GM23338 (cell line): ENCODE measurements around the gene FAM53A. TPM values are rescaled to one million over a fixed set of nuclear protein-coding genes. Genes with fewer than 3 reads are reported as not detected.

Source experiments
- ATAC-seq: fragments of 200-7000 bp; cut with Tn5 transposase; 3 replicates; pipeline ENCODE4 v1.9.1; 2020
- DNase-seq: peaks from one replicate; pipeline ENCODE4 v3.0.0-alpha.2; 2015; ENCODE audit warnings: low spot score
- H2AFZ ChIP-seq: fragments of 200-600 bp; sonication (generic); 2 replicates; pipeline ENCODE4 v1.8.0; 2016; ENCODE audit warnings: antibody characterized with exemption, mild to moderate bottlenecking, moderate library complexity
- H3F3A ChIP-seq: fragments of 200-600 bp; sonication (generic); replicated peaks from 2 replicates; pipeline ENCODE4 v1.8.0; 2017; ENCODE audit warnings: antibody characterized with exemption, mixed run types, low read depth
- H3K27ac ChIP-seq: fragments of 200-600 bp; sonication (generic); 2 replicates; pipeline ENCODE4 v1.6.1; 2016; ENCODE audit warnings: low read depth
- H3K27me3 ChIP-seq: fragments of 200-600 bp; sonication (generic); 2 replicates; pipeline ENCODE4 v1.8.0; 2016; ENCODE audit warnings: mild to moderate bottlenecking, mixed run types, moderate library complexity; ENCODE audit not compliant: insufficient read depth
- H3K36me3 ChIP-seq: fragments of 200-600 bp; sonication (generic); 2 replicates; pipeline ENCODE4 v1.8.0; 2016; ENCODE audit warnings: mild to moderate bottlenecking; ENCODE audit not compliant: insufficient read depth
- H3K4me1 ChIP-seq: fragments of 200-600 bp; sonication (generic); 2 replicates; pipeline ENCODE4 v1.8.0; 2016; ENCODE audit warnings: mild to moderate bottlenecking, moderate library complexity; ENCODE audit not compliant: insufficient read depth
- H3K4me2 ChIP-seq: fragments of 200-600 bp; sonication (generic); 2 replicates; pipeline ENCODE4 v1.7.1; 2017; ENCODE audit warnings: mixed run types
- H3K4me3 ChIP-seq: fragments of 200-600 bp; sonication (generic); 2 replicates; pipeline ENCODE4 v1.6.1; 2016; ENCODE audit warnings: mixed run types
- H3K79me2 ChIP-seq: fragments of 200-600 bp; sonication (generic); replicated peaks from 2 replicates; pipeline ENCODE4 v1.8.0; 2017; ENCODE audit warnings: mild to moderate bottlenecking; ENCODE audit not compliant: insufficient read depth
- H3K9me2 ChIP-seq: fragments of 200-600 bp; sonication (generic); 2 replicates; pipeline ENCODE4 v1.8.0; 2017; ENCODE audit not compliant: insufficient read depth
- H4K20me1 ChIP-seq: fragments of 200-600 bp; sonication (generic); replicated peaks from 2 replicates; pipeline ENCODE4 v1.8.0; 2017; ENCODE audit warnings: mild to moderate bottlenecking; ENCODE audit not compliant: insufficient read depth
- H3K27ac Mint-ChIP-seq: 2 replicates; pipeline ENCODE4 v1.8.0; 2020; ENCODE audit warnings: inconsistent platforms, mild to moderate bottlenecking, moderate library complexity, mixed read lengths
- H3K27me3 Mint-ChIP-seq: 3 replicates; pipeline ENCODE4 v1.8.0; 2022; ENCODE audit warnings: low read depth, mild to moderate bottlenecking, moderate library complexity, mixed read lengths, inconsistent platforms; ENCODE audit not compliant: insufficient read depth, poor library complexity
- H3K36me3 Mint-ChIP-seq: 3 replicates; pipeline ENCODE4 v1.8.0; 2021; ENCODE audit warnings: low read depth, mild to moderate bottlenecking, inconsistent platforms, moderate library complexity, mixed read lengths
- H3K4me1 Mint-ChIP-seq: 3 replicates; pipeline ENCODE4 v1.8.0; 2020; ENCODE audit warnings: mild to moderate bottlenecking, inconsistent platforms, mixed read lengths
- H3K4me3 Mint-ChIP-seq: 3 replicates; pipeline ENCODE4 v1.8.0; 2021; ENCODE audit warnings: moderate library complexity, mild to moderate bottlenecking, inconsistent platforms, mixed read lengths
- H3K9me3 Mint-ChIP-seq: 3 replicates; pipeline ENCODE4 v1.8.0; 2020; ENCODE audit warnings: moderate library complexity, mild to moderate bottlenecking, inconsistent platforms, mixed read lengths
- CREB1 ChIP-seq: fragments of 250-450 bp; sonication (Bioruptor Pico); IDR thresholded peaks from 2 replicates; pipeline ENCODE4 v1.5.0; 2020; ENCODE audit warnings: low read depth, mild to moderate bottlenecking, moderate library complexity
- CTCF ChIP-seq, 2 experiments: fragments of 200-600 bp in 1 of 2; sonication (generic) in 1 of 2; conservative IDR thresholded peaks; 2 replicates each; pipeline versions ENCODE4 v1.5.1 to v1.6.1; 2016 to 2017; ENCODE audit warnings: antibody characterized with exemption in 2 of 2, low read depth in 2 of 2, mild to moderate bottlenecking in 2 of 2, moderate library complexity in 1 of 2
- EZH2 ChIP-seq: fragments of 200-600 bp; sonication (generic); IDR thresholded peaks from one replicate; pipeline ENCODE4 v1.8.0; 2017; ENCODE audit warnings: antibody characterized with exemption, mild to moderate bottlenecking, low read depth; ENCODE audit not compliant: unreplicated experiment
- EZH2phosphoT487 ChIP-seq: fragments of 200-600 bp; sonication (generic); IDR thresholded peaks from one replicate; pipeline ENCODE4 v1.8.1; 2018; ENCODE audit warnings: antibody characterized with exemption; ENCODE audit not compliant: unreplicated experiment
- JUNB ChIP-seq: IDR thresholded peaks from one replicate; pipeline ENCODE4 v1.6.1; 2016; ENCODE audit warnings: antibody characterized with exemption; ENCODE audit not compliant: unreplicated experiment
- NANOG ChIP-seq: IDR thresholded peaks from 2 replicates; pipeline ENCODE4 v1.6.1; 2016; ENCODE audit warnings: antibody characterized with exemption, borderline replicate concordance
- POLR2AphosphoS5 ChIP-seq: IDR thresholded peaks from 2 replicates; pipeline ENCODE4 v1.6.1; 2016; ENCODE audit warnings: antibody characterized with exemption, low read depth
- REST ChIP-seq: IDR thresholded peaks from one replicate; pipeline ENCODE4 v1.6.1; 2018; ENCODE audit warnings: antibody characterized with exemption; ENCODE audit not compliant: unreplicated experiment
- STAT1 ChIP-seq: IDR thresholded peaks from one replicate; pipeline ENCODE4 v1.6.1; 2016; ENCODE audit warnings: antibody characterized with exemption; ENCODE audit not compliant: unreplicated experiment
- ZNF114 ChIP-seq: fragments of 250-450 bp; sonication (Bioruptor Pico); IDR thresholded peaks from 2 replicates; pipeline ENCODE4 v1.5.0; 2020; ENCODE audit warnings: mild to moderate bottlenecking, moderate library complexity
- ZNF331 ChIP-seq: fragments of 250-450 bp; sonication (Bioruptor Pico); IDR thresholded peaks from 2 replicates; pipeline ENCODE4 v1.5.0; 2020; ENCODE audit warnings: low read depth, mild to moderate bottlenecking, moderate library complexity
- ZNF462 ChIP-seq: fragments of 250-450 bp; sonication (Bioruptor Pico); IDR thresholded peaks from 2 replicates; pipeline ENCODE4 v1.5.0; 2020; ENCODE audit warnings: mild to moderate bottlenecking, moderate library complexity
- polyA plus RNA-seq: library from polyadenylated mRNA; unstranded; fragments of >200 nt; fragmentation: Nextera tagmentation; extraction: Ambion mirVana; gene quantifications from 2 replicates; pipeline ENCODE4 v1.2.1, GENCODE V29; 2016
- total RNA-seq: library from RNA; depleted of rRNA; stranded (reverse); fragments of >200 nt; shearing (Covaris generic); gene quantifications from 2 replicates; pipeline ENCODE4 v1.2.3, GENCODE V29; 2014

FAM53A gene
- total and polyA plus RNA-seq, 2 experiments from 2014 or later: 1.1 to 3.1 TPM

- Mint-ChIP-seq H3K27me3 (peaks cover 4% of the 10 kb centered on the region), H3K4me3 (no peak overlapping the region), H3K36me3 (no peaks in the 10 kb centered on the region; the same call in 2 of the 3 replicates), H3K4me1 (peaks cover 16% of the 10 kb centered on the region), H3K9me3 (no peaks in the 10 kb centered on the region), H3K27ac (no peak overlapping the region)
- no peak for DNase-seq
- no peaks in the 10 kb centered on the region for H3K9me2 ChIP-seq
- no peak overlapping the region for H3K4me3 ChIP-seq
- no peaks in the 10 kb centered on the region for H3K36me3 ChIP-seq
- H3K79me2 ChIP-seq: no peaks in the 10 kb centered on the region
- no peak overlapping the region for H2AFZ ChIP-seq
- H3K4me1 ChIP-seq: 0 out of 2 replicates have a peak, but pooled peaks cover 5% of the 10 kb centered on the region
- ATAC-seq: no peak
- no peaks in the 10 kb centered on the region for H3K27me3 ChIP-seq
- H3F3A ChIP-seq: no peaks in the 10 kb centered on the region
- no peaks in the 10 kb centered on the region for H4K20me1 ChIP-seq
- no peak overlapping the region for H3K27ac ChIP-seq
- no peak for TF ChIP-seq REST
- no peak for TF ChIP-seq STAT1
- TF ChIP-seq JUNB: no peak
- no peak for TF ChIP-seq ZNF331
- TF ChIP-seq POLR2AphosphoS5: no peak
- no peak for TF ChIP-seq CREB1 (CRISPR knock-in tag)
- no peak for TF ChIP-seq EZH2
- TF ChIP-seq ZNF462 (CRISPR knock-in tag): no peak
- TF ChIP-seq CTCF (conservative IDR thresholded peaks at IDR 0.05; ENCODE audit: low read depth in 2 of 2): no peak
- TF ChIP-seq ZNF114 (CRISPR knock-in tag): no peak
- no peak for TF ChIP-seq EZH2phosphoT487
- no peak for TF ChIP-seq NANOG
- no peak overlapping the region for H3K4me2 ChIP-seq
Measured at GRCh38 chr4:1597021-1597931, 86.8 kb downstream of the FAM53A start.
